ENCODE measurements around the gene RBBP4.

- TF ChIP-seq GATA2 (IDR thresholded peaks at IDR 0.05; ENCODE audit: low read depth, low read length): no peak
- TF ChIP-seq GATA3 (IDR thresholded peaks at IDR 0.05; ENCODE audit: low read depth, low read length): no peak
Observed at GRCh38 chr1:32695098-32695904, 44.3 kb downstream of the RBBP4 start.

All from SH-SY5Y (cell line).